ENCODE data around the gene ALK.

The ALK gene

GRCh38 chr2:29450596-29451222, 470.7 kb downstream of the ALK start:
- no peaks in the 10 kb centered on the region for H3K36me3 ChIP-seq
- H3K4me3 ChIP-seq (ENCODE audit: low read depth in 1 of 2, low read length in 1 of 2), result no peak overlapping the region
- TF ChIP-seq CTCF (IDR thresholded peaks at IDR 0.05), result no peak
- H3K4me1 ChIP-seq (ENCODE audit: control insufficient read depth in 1 of 2, insufficient read depth in 1 of 2, low read depth in 1 of 2, low read length in 1 of 2), result no peaks in the 10 kb centered on the region
- H3K27me3 ChIP-seq, result no peaks in the 10 kb centered on the region
- no peak overlapping the region for H3K27ac ChIP-seq
- no peaks in the 10 kb centered on the region for H3K9me3 ChIP-seq

GRCh38 chr2:29449499-29449898, 471.9 kb downstream of the ALK start:
- no peaks in the 10 kb centered on the region for H3K27me3 ChIP-seq
- H3K4me3 ChIP-seq (ENCODE audit: low read depth in 1 of 2, low read length in 1 of 2), result no peak overlapping the region
- no peak for TF ChIP-seq CTCF (IDR thresholded peaks at IDR 0.05)
- no peaks in the 10 kb centered on the region for H3K4me1 ChIP-seq (ENCODE audit: control insufficient read depth in 1 of 2, insufficient read depth in 1 of 2, low read depth in 1 of 2, low read length in 1 of 2)
- H3K27ac ChIP-seq, result no peak overlapping the region
- no peaks in the 10 kb centered on the region for H3K36me3 ChIP-seq
- H3K9me3 ChIP-seq, result no peaks in the 10 kb centered on the region

- no peaks in the 10 kb centered on the region for H3K27me3 ChIP-seq
- H3K9me3 ChIP-seq, result no peaks in the 10 kb centered on the region
- H3K36me3 ChIP-seq, result no peaks in the 10 kb centered on the region
- no peak for TF ChIP-seq CTCF (IDR thresholded peaks at IDR 0.05)
- H3K27ac ChIP-seq, result no peak overlapping the region
- H3K4me1 ChIP-seq (ENCODE audit: control insufficient read depth in 1 of 2, insufficient read depth in 1 of 2, low read depth in 1 of 2, low read length in 1 of 2), result no peaks in the 10 kb centered on the region
- no peak overlapping the region for H3K4me3 ChIP-seq (ENCODE audit: low read depth in 1 of 2, low read length in 1 of 2)
These were observed 473.2 kb downstream of the ALK start for GRCh38 chr2:29448096-29448688.

GRCh38 chr2:29447513-29447912, 473.9 kb downstream of the ALK start:
- Histone ChIP-seq H3K27me3 (no peaks in the 10 kb centered on the region), H3K4me3 (ENCODE audit: low read depth in 1 of 2, low read length in 1 of 2) (no peak overlapping the region), H3K36me3 (no peaks in the 10 kb centered on the region), H3K4me1 (ENCODE audit: control insufficient read depth in 1 of 2, insufficient read depth in 1 of 2, low read depth in 1 of 2, low read length in 1 of 2) (no peaks in the 10 kb centered on the region), H3K9me3 (no peaks in the 10 kb centered on the region), H3K27ac (no peak overlapping the region)
- TF ChIP-seq CTCF (IDR thresholded peaks at IDR 0.05), result no peak

GRCh38 chr2:29446847-29447246, 474.5 kb downstream of the ALK start:
- H3K27ac ChIP-seq, result no peak overlapping the region
- H3K36me3 ChIP-seq, result no peaks in the 10 kb centered on the region
- no peak for TF ChIP-seq CTCF (IDR thresholded peaks at IDR 0.05)
- no peaks in the 10 kb centered on the region for H3K4me1 ChIP-seq (ENCODE audit: control insufficient read depth in 1 of 2, insufficient read depth in 1 of 2, low read depth in 1 of 2, low read length in 1 of 2)
- H3K9me3 ChIP-seq, result no peaks in the 10 kb centered on the region
- H3K27me3 ChIP-seq, result no peaks in the 10 kb centered on the region
- no peak overlapping the region for H3K4me3 ChIP-seq (ENCODE audit: low read depth in 1 of 2, low read length in 1 of 2)
